NCI-H2227 (cell line): Measurements from ENCODE around the gene PKLR.
"Not testable (repeated sequence)": the region's sequence is repeated elsewhere in the genome, so short reads cannot be mapped to it uniquely, and the experiment has no call there.

Source experiments
- DNase-seq: peaks from one replicate; lab custom pipeline; 2025; ENCODE audit not compliant: unreplicated experiment; lab: John Stamatoyannopoulos, UW

Gene PKLR

DNA sequence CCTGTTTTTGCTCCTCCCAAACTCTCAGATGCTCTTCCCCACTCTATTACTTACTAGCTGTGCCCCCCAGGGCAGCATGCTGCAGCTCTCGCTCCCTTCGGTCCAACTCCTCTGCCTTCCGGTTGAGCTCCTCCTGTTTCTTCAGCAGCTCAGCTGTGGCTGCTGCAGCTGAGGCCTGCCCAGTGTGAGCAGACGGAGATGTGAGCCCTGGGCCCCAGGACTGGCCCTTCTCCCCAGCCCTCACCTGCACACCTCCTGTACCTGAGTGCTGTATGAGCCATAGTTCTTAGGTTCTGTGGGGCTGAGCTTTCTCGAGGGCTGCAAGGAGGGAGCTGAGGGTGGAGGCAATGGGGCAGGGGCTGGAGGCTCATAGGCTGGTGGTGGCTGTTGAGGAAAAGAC, 41.0 kb downstream of the PKLR start:
- DNase-seq = no peak

- DNase-seq = no peak
Observed at GRCh38 chr1:155256058-155256852, 45.0 kb downstream of the PKLR start.

DNA sequence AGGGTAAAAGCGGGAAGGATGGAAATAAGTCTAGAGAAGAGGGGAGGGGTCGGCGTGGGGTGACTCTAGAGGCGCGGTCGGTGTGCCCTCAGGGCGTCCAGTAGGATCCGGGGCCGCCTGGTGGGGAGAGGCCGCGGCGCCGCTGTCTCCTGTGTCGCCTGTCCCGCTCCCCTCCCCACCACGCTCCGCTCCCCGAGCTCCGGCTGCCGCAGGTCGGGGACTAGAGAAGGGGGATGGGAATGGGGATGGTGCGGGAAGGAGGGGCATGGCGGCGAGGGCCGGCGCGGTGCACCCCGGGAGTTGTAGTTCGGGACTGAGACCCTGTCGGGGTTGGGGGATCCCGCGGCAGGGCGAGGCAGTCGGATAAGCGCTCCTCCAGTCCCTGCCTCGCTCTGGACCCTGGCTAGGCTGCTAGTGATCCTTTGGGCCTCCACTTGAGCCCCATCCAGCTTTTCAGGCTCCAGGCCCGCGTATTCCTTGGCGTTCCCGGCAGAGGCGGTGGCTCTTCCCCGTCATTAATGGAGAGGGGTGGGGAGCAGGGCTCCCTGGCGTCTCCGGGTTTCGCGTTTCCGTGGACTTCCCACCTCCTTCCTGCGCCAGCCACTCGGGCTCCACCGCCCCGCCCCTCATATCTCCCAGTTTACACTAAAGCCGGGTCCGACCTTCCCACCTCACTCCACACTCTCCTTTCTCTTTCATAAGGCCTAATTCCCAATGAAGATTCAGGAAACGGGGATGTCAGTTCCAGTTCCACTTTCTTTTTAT, 45.8 kb downstream of the PKLR start, which contains the start of gene ENTREP3:
ENTREP3 (minus strand) TSS at position 241 of the 765 bp plus-strand sequence. CDS start 606 bp downstream, outside the sequence.
- peak; percentile 91 for DNase-seq

- DNase-seq = peak; percentile 55
Observed at GRCh38 chr1:155254714-155255242, 46.5 kb downstream of the PKLR start.

DNA sequence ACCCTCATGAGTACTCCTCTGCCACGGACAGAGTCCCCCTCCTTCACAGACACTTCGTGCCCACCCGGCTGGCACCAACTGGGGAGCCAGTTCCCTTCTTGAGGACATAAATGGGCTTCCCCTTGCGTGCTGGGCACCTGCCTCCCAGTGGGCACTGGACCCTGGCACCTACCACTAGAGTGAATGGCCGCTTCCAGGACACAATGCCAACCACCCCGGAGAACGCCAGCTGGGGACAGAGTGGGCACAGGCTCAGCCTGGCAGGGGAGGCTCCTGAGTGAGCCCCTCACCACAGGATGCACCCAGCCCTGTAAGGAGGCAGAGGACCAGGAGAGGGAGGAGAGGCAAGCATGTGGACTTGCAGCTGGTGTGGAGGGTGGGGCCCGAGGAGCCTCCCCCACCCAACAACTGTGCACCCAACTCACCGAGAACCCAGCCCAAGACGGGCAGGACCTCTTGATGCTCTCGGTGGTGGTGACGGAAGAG, 47.0 kb downstream of the PKLR start:
- no peak for DNase-seq

- no peak for DNase-seq
Observed at GRCh38 chr1:155253797-155254196, 47.4 kb downstream of the PKLR start.

DNA sequence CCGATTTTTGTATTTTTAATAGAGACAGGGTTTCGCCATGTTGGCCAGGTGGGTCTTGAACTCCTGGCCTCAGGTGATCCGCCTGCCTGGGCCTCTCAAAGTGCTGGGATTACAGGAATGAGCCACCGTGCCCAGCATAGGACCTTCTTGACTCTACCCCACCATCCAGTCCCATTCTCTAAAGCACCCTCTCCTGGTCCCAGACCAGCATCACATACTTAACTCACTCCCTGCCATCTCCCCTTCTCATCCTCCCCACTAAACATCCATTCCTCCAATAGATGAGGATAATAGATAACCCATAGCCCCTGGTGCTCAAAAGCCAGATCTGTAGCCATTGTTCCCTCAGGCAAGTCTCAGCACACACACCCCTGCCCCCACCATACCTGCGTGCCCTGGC, 48.0 kb downstream of the PKLR start:
- no peak for DNase-seq

GRCh38 chr1:155251566-155251965, 49.7 kb downstream of the PKLR start:
- DNase-seq = no peak

DNA sequence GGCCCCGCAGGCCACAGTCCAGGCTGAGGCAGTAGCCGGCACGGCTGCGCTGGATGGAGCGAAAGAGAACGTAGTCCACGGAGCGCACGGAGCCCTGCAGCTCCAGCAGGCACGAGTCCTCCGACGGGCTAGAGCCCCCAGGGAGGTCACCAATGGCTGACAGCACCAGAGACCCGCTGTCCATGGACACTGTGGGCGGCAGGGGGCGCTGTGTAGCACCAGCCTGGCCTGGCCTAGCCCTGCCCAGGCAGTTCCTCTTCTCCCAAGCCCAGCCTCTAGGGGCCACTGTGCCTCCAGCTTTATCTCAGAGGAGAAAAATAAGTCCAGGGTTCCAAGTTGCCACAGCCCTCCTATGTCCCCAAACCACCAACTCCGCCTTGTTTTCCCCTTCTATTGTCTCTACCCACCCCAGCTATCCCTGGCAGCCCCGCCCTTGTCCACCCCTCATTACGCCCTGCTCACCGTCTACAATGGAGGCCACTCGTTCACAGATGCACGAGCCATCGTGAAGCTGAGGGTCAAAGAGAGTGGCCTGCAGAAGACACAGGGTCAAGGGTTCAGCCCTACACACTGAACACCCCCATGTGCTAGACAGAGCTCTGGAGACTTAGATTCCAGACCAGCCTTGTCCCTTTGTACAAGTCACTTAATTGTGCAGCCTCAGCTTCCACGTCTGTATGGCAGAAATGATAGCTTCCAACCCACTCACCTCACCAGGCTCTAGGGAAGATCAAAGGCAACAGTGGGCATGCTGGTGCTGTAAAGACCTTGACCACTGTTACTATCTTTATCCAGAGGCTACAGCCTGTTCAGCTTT, 50.4 kb downstream of the PKLR start:
- peak; percentile 95 for DNase-seq

DNA sequence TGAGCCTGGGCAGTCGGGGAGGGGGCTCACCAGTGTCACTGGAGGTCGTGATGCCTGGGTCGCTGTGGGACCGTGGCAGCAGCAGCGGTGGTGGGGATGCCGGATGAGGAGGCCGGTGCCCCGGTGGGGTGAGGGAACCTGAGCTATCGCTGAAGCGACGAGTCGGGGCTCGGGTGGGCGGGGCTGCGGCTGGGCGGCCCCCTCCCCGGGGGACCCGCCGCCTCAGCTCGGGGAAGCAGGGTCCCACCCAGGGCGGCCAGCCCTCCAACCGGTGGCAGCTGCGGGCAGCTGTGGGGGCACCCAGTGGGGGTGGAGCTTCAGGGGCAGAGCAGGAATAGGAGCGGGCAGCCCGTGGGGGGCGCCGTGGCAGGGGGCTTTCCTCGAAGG, 51.0 kb downstream of the PKLR start:
- DNase-seq = no peak

- no peak for DNase-seq
Observed at GRCh38 chr1:155247667-155248553, 53.3 kb downstream of the PKLR start.

- DNase-seq = not testable (repeated sequence)
Observed at GRCh38 chr1:155246796-155247195, 54.4 kb downstream of the PKLR start.

DNA sequence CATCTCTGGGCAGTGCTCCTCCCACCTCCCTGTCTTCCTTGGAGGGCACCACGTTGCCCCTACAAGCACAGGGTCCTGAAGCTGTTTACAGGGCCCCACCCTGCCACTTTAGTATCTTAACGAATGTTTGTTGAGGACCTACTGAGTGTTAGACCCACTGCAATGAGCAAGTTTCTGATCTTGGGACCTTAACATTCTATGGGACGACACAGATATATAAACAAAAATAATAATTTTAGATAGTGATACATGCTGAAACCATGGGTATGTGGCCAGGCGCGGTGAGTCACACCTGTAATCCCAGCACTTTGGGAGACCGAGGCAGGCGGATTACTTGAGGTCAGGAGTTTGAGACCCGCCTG, 56.1 kb downstream of the PKLR start:
- DNase-seq = no peak

GRCh38 chr1:155244368-155245162, 56.7 kb downstream of the PKLR start:
- peak; percentile 99 for DNase-seq

GRCh38 chr1:155242805-155243358, 58.4 kb downstream of the PKLR start:
- DNase-seq = no peak

- DNase-seq = no peak
Observed at GRCh38 chr1:155241841-155242264, 59.4 kb downstream of the PKLR start.

- peak; percentile 86 for DNase-seq
Observed at GRCh38 chr1:155241069-155241679, 60.1 kb downstream of the PKLR start.
